Neural cell (in vitro differentiated cells): ENCODE data around the gene FSHR.

Experiments
- POLR2AphosphoS5 ChIP-seq: IDR thresholded peaks from 2 replicates; pipeline ENCODE4 v1.6.1; 2012
- RAD21 ChIP-seq: fragments of 450-650 bp; conservative IDR thresholded peaks from 2 replicates; pipeline ENCODE4 v1.6.1; 2014; ENCODE audit warnings: antibody characterized with exemption, mild to moderate bottlenecking, moderate library complexity
- TF ChIP-seq, protein P1 (sequence below): fragments of 450-650 bp; IDR thresholded peaks from 2 replicates; pipeline ENCODE4 v1.5.1; 2014; ENCODE audit warnings: antibody characterized with exemption, mild to moderate bottlenecking, moderate library complexity; ENCODE audit not compliant: poor library complexity, severe bottlenecking

DNA sequence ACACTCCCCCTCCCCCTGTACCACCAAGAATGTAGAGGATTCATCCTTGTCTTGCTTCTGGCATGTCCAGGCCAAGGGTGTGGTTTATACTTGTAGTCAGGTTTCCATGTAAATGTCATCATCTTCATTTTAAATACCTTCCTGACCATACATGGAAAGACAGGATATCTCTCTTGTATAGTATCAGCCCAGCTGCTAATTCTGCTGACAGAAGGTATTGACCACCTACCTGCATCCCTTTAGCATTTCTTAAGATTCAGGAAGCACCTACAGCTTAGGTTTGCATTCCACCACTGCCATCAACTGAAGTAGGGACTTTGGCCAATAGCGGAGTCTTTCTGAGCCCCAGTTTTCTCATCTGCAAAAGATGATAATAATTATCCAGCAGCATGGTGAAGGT, 22.9 kb upstream of the FSHR start:
- TF ChIP-seq, protein P1, sequence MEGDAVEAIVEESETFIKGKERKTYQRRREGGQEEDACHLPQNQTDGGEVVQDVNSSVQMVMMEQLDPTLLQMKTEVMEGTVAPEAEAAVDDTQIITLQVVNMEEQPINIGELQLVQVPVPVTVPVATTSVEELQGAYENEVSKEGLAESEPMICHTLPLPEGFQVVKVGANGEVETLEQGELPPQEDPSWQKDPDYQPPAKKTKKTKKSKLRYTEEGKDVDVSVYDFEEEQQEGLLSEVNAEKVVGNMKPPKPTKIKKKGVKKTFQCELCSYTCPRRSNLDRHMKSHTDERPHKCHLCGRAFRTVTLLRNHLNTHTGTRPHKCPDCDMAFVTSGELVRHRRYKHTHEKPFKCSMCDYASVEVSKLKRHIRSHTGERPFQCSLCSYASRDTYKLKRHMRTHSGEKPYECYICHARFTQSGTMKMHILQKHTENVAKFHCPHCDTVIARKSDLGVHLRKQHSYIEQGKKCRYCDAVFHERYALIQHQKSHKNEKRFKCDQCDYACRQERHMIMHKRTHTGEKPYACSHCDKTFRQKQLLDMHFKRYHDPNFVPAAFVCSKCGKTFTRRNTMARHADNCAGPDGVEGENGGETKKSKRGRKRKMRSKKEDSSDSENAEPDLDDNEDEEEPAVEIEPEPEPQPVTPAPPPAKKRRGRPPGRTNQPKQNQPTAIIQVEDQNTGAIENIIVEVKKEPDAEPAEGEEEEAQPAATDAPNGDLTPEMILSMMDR, result no peak
- TF ChIP-seq POLR2AphosphoS5, result no peak
- no peak for TF ChIP-seq RAD21
